ENCODE measurements around the gene FBXL7.

The FBXL7 gene

GRCh38 chr5:15933259-15934207, 433.6 kb downstream of the FBXL7 start:
- in situ Hi-C loops (cut with MboI; ENCODE audit: low sequenced_read_pairs, unreplicated experiment) = no loop called here

GRCh38 chr5:15936505-15937245, 436.7 kb downstream of the FBXL7 start:
- no peak for TF ChIP-seq CTCF (IDR thresholded peaks at IDR 0.05; ENCODE audit: borderline replicate concordance, control extremely low read depth, extremely low read depth, insufficient read depth, missing control alignments)
- in situ Hi-C loops (cut with MboI; ENCODE audit: low sequenced_read_pairs, unreplicated experiment) = no loop called here
- DNase-seq (ENCODE audit: low spot score) = no peak

More at GRCh38 chr5:15933259-15934207, 433.6 kb downstream of the FBXL7 start:
- DNase-seq (ENCODE audit: low spot score) = no peak
- no peak for TF ChIP-seq CTCF (IDR thresholded peaks at IDR 0.05; ENCODE audit: borderline replicate concordance, control extremely low read depth, extremely low read depth, insufficient read depth, missing control alignments)

GRCh38 chr5:15937708-15938107, 437.7 kb downstream of the FBXL7 start:
- in situ Hi-C loops (cut with MboI; ENCODE audit: low sequenced_read_pairs, unreplicated experiment) = no loop called here
- no peak for DNase-seq (ENCODE audit: low spot score)
- TF ChIP-seq CTCF (IDR thresholded peaks at IDR 0.05; ENCODE audit: borderline replicate concordance, control extremely low read depth, extremely low read depth, insufficient read depth, missing control alignments) = no peak

- in situ Hi-C loops (cut with MboI; ENCODE audit: low sequenced_read_pairs, unreplicated experiment) = no loop called here
- no peak for DNase-seq (ENCODE audit: low spot score)
- TF ChIP-seq CTCF (IDR thresholded peaks at IDR 0.05; ENCODE audit: borderline replicate concordance, control extremely low read depth, extremely low read depth, insufficient read depth, missing control alignments) = no peak
These were observed 438.2 kb downstream of the FBXL7 start for GRCh38 chr5:15938186-15938585.

GRCh38 chr5:15938961-15939360, 439.0 kb downstream of the FBXL7 start:
- no peak for DNase-seq (ENCODE audit: low spot score)
- in situ Hi-C loops (cut with MboI; ENCODE audit: low sequenced_read_pairs, unreplicated experiment) = no loop called here

More at GRCh38 chr5:15938961-15939360, 439.0 kb downstream of the FBXL7 start:
- no peak for TF ChIP-seq CTCF (IDR thresholded peaks at IDR 0.05; ENCODE audit: borderline replicate concordance, control extremely low read depth, extremely low read depth, insufficient read depth, missing control alignments)
